Stimulated activated CD8-positive, alpha-beta memory T cell treated with anti-CD3 and anti-CD28 coated beads, Interleukin-15, amount 100 ng/mL, for 1 hour (primary cell): ENCODE measurements around the gene DUSP1.

ENCODE experiments used
- DNase-seq: peaks from one replicate; pipeline ENCODE4 v3.0.0-alpha.2; 2020; ENCODE audit warnings: low read depth

Gene DUSP1

GRCh38 chr5:172723508-172723907 lies 47.5 kb downstream of the DUSP1 start:
- DNase-seq = no peak

GRCh38 chr5:172722327-172722815 lies 48.6 kb downstream of the DUSP1 start:
- DNase-seq = no peak

GRCh38 chr5:172721455-172722326 lies 49.3 kb downstream of the DUSP1 start:
- DNase-seq = no peak

- no peak for DNase-seq
Observed at GRCh38 chr5:172720655-172721054, 50.3 kb downstream of the DUSP1 start.

- DNase-seq = no peak
Observed at GRCh38 chr5:172719211-172719610, 51.8 kb downstream of the DUSP1 start.

GRCh38 chr5:172718527-172719114 lies 52.4 kb downstream of the DUSP1 start:
- no peak for DNase-seq
